NT2/D1 (cell line): Measurements from ENCODE around the gene RABL3.

Experiments used
- YY1 ChIP-seq: IDR thresholded peaks from 2 replicates; pipeline ENCODE4 v1.6.1; 2011; ENCODE audit not compliant: insufficient read length, insufficient read depth
- ZNF274 ChIP-seq: IDR thresholded peaks from 2 replicates; pipeline ENCODE4 v1.6.1; 2011; ENCODE audit warnings: mild to moderate bottlenecking, low read depth, low read length

- TF ChIP-seq ZNF274: no peak
- TF ChIP-seq YY1: no peak
These were observed 1.4 kb upstream of the RABL3 start for GRCh38 chr3:120743556-120744195.
